Measurements from ENCODE around the gene ATP1A3. TPM values are rescaled to one million over a fixed set of nuclear protein-coding genes. Genes with fewer than 3 reads are reported as not detected.

The ATP1A3 gene
- total RNA-seq, 1 donor from 2014 or later, result 5.6 TPM

DNA sequence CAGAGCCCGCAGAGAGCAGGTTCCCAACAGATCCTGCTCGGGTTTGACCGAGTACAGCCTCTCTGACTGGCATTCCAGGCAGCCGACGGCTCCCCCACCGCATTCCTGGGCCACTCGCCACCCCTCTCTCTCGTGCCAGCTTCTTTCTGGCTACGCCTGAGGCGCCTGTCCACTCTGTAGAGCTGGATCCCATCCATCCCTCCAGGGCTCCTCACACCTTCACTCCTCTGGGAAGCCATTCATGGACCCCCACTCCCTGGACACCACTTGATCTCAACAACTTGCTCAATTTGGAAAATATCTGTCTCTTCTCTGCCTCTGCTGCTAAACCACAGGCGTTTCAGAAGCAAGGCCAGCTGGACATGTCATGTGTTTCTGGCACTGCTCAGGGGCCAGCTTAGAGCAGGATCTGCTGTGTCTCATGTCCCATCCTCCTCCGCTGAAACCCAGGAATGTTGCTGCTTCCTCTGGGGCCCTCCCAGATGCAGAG is 30.6 kb upstream of the ATP1A3 start:
- H3K27me3 Mint-ChIP-seq, result peaks cover 21% of the 10 kb centered on the region
- H3K4me3 Mint-ChIP-seq, result no peak overlapping the region
- H3K9me3 Mint-ChIP-seq, result no peaks in the 10 kb centered on the region
- DNase-seq (ENCODE audit: extremely low spot score, unreplicated experiment), result no peak
- H3K36me3 Mint-ChIP-seq, result no peaks in the 10 kb centered on the region
- H3K27ac Mint-ChIP-seq, result no peak overlapping the region
- no peaks in the 10 kb centered on the region for H3K4me1 Mint-ChIP-seq (ENCODE audit: unreplicated experiment)
- TF ChIP-seq, protein P1, sequence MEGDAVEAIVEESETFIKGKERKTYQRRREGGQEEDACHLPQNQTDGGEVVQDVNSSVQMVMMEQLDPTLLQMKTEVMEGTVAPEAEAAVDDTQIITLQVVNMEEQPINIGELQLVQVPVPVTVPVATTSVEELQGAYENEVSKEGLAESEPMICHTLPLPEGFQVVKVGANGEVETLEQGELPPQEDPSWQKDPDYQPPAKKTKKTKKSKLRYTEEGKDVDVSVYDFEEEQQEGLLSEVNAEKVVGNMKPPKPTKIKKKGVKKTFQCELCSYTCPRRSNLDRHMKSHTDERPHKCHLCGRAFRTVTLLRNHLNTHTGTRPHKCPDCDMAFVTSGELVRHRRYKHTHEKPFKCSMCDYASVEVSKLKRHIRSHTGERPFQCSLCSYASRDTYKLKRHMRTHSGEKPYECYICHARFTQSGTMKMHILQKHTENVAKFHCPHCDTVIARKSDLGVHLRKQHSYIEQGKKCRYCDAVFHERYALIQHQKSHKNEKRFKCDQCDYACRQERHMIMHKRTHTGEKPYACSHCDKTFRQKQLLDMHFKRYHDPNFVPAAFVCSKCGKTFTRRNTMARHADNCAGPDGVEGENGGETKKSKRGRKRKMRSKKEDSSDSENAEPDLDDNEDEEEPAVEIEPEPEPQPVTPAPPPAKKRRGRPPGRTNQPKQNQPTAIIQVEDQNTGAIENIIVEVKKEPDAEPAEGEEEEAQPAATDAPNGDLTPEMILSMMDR (conservative IDR thresholded peaks at IDR 0.05), result no peak

DNA sequence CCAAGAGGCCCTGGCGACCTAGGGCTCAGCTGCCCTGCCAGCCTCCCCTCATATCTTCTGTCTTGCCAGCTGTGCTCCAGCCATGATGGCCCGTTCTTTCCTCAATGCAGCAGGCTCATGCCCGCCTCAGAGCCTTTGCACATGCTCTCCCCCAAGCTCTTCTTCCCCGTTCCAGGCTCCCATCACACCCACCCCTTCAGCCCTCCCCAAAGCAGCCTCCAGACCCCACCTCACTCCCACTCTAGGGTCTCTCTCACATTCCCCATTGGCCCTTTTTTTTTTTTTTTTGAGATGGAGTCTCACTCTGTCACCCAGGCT is 29.9 kb upstream of the ATP1A3 start:
- Mint-ChIP-seq H3K27me3 (peaks cover 18% of the 10 kb centered on the region), H3K36me3 (no peaks in the 10 kb centered on the region), H3K27ac (no peak overlapping the region), H3K4me3 (no peak overlapping the region), H3K4me1 (ENCODE audit: unreplicated experiment) (no peaks in the 10 kb centered on the region), H3K9me3 (no peaks in the 10 kb centered on the region)
- TF ChIP-seq, protein P1 (conservative IDR thresholded peaks at IDR 0.05), result no peak
- DNase-seq (ENCODE audit: extremely low spot score, unreplicated experiment), result no peak

DNA sequence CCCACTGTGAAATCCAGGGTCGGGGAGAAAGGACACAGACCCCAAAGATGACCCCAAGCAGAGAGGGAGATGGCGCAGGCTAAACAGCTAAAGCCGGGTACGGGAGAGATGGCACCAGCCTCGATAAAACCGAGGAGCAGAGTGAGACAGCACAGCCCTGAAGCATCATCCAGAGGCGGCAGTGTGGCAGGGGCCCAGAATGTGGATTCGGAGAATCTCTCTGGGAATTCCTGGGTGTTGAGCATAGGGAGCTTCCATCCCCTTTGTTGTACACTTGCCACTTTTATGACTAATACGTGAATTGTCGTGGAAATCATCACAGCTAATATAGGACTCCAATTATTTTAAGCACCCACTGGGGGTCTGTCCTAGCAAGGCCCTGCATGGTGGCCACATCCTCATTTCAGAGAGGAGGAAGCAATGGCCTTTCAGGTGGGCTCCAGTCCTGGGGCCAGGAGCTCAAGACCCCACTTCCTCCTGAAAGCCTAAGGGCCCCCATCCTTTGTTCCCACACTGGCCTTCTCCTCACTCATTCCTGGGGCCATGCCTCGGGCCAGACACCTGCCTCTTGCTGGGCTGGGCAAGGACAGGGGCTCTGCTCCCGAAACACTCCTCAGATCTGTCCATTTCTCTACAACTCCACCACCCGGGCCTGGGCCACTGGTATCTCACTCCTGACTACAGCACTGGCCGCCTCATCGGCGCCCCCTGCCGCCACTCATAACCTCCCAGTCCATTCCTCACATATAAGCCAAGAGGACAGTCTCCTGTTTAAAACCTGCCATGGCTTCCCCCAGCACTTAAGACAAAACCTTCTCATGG is 29.3 kb upstream of the ATP1A3 start:
- DNase-seq (ENCODE audit: extremely low spot score, unreplicated experiment), result no peak

GRCh38 chr19:42022616-42023015 is 28.6 kb upstream of the ATP1A3 start:
- Mint-ChIP-seq H3K27me3 (peaks cover 12% of the 10 kb centered on the region), H3K36me3 (no peaks in the 10 kb centered on the region), H3K9me3 (no peaks in the 10 kb centered on the region), H3K4me1 (ENCODE audit: unreplicated experiment) (no peaks in the 10 kb centered on the region), H3K4me3 (no peak overlapping the region), H3K27ac (no peak overlapping the region)
- TF ChIP-seq, protein P1 (conservative IDR thresholded peaks at IDR 0.05), result no peak
- DNase-seq (ENCODE audit: extremely low spot score, unreplicated experiment), result no peak

More for the DNA sequence above, 29.3 kb upstream of the ATP1A3 start:
- TF ChIP-seq, protein P1 (conservative IDR thresholded peaks at IDR 0.05), result peak; percentile 56
- Mint-ChIP-seq H3K4me3 (no peak overlapping the region), H3K36me3 (no peaks in the 10 kb centered on the region), H3K4me1 (ENCODE audit: unreplicated experiment) (no peaks in the 10 kb centered on the region), H3K9me3 (no peaks in the 10 kb centered on the region), H3K27ac (no peak overlapping the region), H3K27me3 (peaks cover 14% of the 10 kb centered on the region)

GRCh38 chr19:42021185-42021584 is 27.2 kb upstream of the ATP1A3 start:
- Mint-ChIP-seq H3K36me3 (no peaks in the 10 kb centered on the region), H3K27ac (no peak overlapping the region), H3K4me1 (ENCODE audit: unreplicated experiment) (no peaks in the 10 kb centered on the region), H3K27me3 (peaks cover 4% of the 10 kb centered on the region), H3K4me3 (no peak overlapping the region), H3K9me3 (no peaks in the 10 kb centered on the region)
- no peak for DNase-seq (ENCODE audit: extremely low spot score, unreplicated experiment)
- TF ChIP-seq, protein P1 (conservative IDR thresholded peaks at IDR 0.05), result no peak

Measured in type B pancreatic cell (in vitro differentiated cells).